Measurements from ENCODE around the gene COL25A1. TPM values are rescaled to one million over a fixed set of nuclear protein-coding genes. Genes with fewer than 3 reads are reported as not detected.

Gene COL25A1
- total RNA-seq, 4 donors from 2014 or later = 7.1 to 21.3 (median 12.6) TPM

DNA sequence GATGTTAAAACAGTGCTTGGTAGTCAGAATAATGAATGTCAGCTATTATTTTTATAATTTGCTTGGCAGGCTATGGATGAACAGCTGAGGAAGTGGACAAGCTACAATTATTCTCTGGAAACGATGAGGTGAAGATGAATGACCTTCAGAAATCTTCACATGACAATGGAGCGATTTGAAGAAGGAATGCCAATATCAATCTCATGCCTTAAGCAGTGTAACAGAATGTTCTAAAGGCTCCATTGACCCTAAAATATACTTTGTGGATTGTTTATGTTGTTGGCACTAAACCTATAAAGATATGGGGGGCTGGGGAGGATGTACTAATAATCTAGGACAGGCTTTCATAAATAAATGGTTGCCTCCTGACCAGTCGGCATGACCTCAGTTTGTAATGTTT is 36.2 kb downstream of the COL25A1 start:
- DNase-seq (ENCODE audit: low spot score) (no peak), ATAC-seq (ENCODE audit: low FRiP score) (no peak)
- TF ChIP-seq, protein P1, sequence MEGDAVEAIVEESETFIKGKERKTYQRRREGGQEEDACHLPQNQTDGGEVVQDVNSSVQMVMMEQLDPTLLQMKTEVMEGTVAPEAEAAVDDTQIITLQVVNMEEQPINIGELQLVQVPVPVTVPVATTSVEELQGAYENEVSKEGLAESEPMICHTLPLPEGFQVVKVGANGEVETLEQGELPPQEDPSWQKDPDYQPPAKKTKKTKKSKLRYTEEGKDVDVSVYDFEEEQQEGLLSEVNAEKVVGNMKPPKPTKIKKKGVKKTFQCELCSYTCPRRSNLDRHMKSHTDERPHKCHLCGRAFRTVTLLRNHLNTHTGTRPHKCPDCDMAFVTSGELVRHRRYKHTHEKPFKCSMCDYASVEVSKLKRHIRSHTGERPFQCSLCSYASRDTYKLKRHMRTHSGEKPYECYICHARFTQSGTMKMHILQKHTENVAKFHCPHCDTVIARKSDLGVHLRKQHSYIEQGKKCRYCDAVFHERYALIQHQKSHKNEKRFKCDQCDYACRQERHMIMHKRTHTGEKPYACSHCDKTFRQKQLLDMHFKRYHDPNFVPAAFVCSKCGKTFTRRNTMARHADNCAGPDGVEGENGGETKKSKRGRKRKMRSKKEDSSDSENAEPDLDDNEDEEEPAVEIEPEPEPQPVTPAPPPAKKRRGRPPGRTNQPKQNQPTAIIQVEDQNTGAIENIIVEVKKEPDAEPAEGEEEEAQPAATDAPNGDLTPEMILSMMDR (IDR thresholded peaks at IDR 0.05) = no peak

DNA sequence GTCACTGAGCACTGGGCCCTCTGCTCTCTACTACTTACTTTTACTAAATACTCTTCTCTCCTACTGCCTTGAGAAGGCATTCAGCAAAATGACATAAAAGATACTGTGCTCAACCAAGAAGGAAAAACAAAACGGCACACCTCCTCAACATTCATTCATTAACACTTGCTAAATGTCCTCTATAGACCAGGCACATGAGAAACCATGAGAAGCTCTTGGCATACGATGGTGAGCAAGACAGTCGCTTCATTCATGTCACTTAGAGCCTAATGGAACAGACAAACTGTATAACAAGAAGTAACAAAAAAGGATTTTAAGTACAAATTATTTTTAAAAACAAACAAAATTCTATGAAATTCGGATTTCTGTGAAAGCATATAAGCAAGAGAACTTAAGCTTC is 38.7 kb downstream of the COL25A1 start:
- ATAC-seq (ENCODE audit: low FRiP score) = no peak
- TF ChIP-seq, protein P1 (IDR thresholded peaks at IDR 0.05) = no peak

DNA sequence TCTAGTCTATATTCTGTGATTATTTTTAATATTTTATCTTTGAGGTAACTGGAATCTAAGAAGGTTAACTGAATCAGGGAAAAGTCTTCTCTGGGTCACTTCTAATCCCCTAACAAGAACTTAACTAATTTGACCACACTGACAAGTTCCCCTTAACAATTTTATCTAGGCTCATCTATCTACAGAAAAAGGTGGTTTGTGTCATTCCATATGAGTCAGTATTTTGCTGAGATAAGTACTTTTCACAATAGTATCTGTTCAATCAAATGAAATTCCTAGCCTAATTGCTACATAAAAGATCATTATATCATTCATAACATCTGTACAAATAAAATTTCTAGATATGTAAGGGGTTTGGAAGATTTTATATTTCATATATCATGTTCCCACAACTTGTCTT is 45.6 kb downstream of the COL25A1 start:
- DNase-seq (ENCODE audit: low spot score) = no peak
- TF ChIP-seq, protein P1 (IDR thresholded peaks at IDR 0.05) = no peak
- ATAC-seq (ENCODE audit: low FRiP score) = no peak

More for the DNA sequence above, 38.7 kb downstream of the COL25A1 start:
- DNase-seq (ENCODE audit: low spot score) = no peak

DNA sequence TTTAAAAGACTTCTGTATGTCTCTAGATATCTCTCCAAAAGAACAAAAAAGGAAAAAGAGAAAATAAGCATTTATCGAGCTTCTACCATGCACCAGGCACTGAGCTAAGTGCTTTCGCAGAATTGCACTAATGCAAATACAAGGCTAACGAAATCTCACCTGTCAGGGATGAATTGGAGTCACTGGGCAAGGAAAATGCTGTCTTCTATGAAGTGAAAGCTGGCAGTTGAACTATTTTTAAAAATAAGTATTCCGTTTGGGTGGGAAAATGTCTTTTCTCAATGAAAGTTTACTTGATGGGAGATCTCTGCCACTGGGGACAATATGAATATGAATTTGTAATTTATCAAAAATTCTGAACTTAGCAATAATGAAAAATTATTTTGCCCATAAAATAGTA is 47.6 kb downstream of the COL25A1 start:
- TF ChIP-seq, protein P1 (IDR thresholded peaks at IDR 0.05) = no peak
- DNase-seq (ENCODE audit: low spot score) (no peak), ATAC-seq (ENCODE audit: low FRiP score) (no peak)

DNA sequence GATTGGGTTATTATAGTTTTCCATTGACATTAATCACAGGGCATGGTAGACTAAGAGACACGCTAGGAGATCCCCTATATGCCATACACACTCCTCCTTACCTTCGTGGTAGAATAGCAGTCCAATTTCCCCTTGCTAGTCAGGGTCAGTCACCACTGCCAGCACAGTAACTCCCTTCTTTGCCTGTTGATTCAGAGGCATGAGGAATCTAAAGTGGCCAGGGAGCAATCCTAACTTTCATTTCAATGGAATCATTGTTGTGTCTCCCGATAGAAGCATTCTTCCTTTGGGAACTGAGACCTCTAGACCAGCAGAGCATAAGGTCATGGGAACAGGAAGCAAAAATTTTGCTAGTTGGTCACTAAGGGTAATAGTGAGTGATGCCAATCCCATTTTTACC is 51.1 kb downstream of the COL25A1 start:
- TF ChIP-seq, protein P1 (IDR thresholded peaks at IDR 0.05) = no peak
- no peak for ATAC-seq (ENCODE audit: low FRiP score)
- DNase-seq (ENCODE audit: low spot score) = no peak

DNA sequence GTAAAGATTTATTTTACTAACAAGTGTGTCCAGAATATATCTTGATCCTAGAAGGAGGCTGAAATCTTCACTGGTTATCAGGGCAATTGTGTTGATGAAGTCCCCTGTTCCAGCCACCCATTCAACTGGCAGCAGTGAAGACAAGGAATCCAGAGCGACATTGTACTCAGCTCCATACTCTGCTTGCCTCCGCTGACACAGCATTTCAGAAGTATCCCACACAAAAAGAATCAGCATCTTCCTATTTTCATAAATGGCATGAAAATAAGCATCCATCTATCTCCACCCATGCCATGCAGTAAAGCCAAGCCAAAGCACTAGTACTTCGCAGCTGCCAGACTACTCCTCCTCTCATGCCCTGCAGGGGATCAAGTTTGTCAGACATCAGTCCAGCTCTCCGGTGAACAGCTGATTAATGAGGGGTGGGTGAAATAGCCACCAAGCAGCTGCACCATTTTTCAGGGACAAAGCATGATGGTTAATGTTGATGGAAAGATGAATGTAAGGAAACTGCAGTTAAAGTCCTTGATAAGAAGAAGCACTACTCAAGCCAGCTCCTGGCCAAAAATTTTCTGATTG is 54.0 kb downstream of the COL25A1 start:
- ATAC-seq (ENCODE audit: low FRiP score) (no peak), DNase-seq (ENCODE audit: low spot score) (no peak)
- TF ChIP-seq, protein P1 (IDR thresholded peaks at IDR 0.05) = no peak

DNA sequence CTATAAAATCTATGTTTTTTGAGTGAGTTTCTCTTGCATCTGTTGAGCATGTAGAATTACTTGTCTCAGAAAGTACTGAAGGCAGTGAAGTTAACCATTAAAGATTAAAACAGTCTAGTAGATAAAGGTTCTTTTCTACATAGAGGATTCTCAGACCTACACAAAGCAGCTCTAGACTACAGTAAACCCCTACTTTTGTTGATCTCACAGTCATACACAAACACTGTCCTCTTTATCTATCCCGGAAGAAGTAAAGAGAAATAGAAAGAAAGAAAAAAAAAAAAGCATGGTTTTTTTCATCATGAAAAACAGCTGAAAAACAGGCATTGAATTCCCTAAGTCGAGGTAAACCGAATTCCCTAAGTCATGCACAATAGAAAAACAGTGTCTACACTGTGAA is 58.6 kb downstream of the COL25A1 start:
- no peak for ATAC-seq (ENCODE audit: low FRiP score)
- TF ChIP-seq, protein P1 (IDR thresholded peaks at IDR 0.05) = no peak
- no peak for DNase-seq (ENCODE audit: low spot score)
